Limb (tissue), 2 donors: Measurements from ENCODE around the gene CHL1.
"Not testable (repeated sequence)": the region's sequence is repeated elsewhere in the genome, so short reads cannot be mapped to it uniquely, and the experiment has no call there.

ENCODE experiments used
- DNase-seq, 2 donors: peaks; one replicate each; pipeline ENCODE4 v3.0.0-alpha.2; 2016; ENCODE audit errors: extremely low spot score in 2 of 2

The CHL1 gene

GRCh38 chr3:339351-339750, 142.8 kb downstream of the CHL1 start:
- DNase-seq = no peak

- no peak for DNase-seq
Measured at GRCh38 chr3:341998-342397, 145.4 kb downstream of the CHL1 start.

- DNase-seq = no peak
Measured at GRCh38 chr3:346186-346585, 149.6 kb downstream of the CHL1 start.

- no peak for DNase-seq
Measured at GRCh38 chr3:347581-347980, 151.0 kb downstream of the CHL1 start.

GRCh38 chr3:350871-351371, 154.4 kb downstream of the CHL1 start:
- no peak for DNase-seq

GRCh38 chr3:352599-352998, 156.0 kb downstream of the CHL1 start:
- DNase-seq = no peak

GRCh38 chr3:353191-353739, 156.7 kb downstream of the CHL1 start:
- DNase-seq = no peak

GRCh38 chr3:354432-354831, 157.9 kb downstream of the CHL1 start:
- DNase-seq = peak; percentile 51 to 57

GRCh38 chr3:355622-356021, 159.1 kb downstream of the CHL1 start:
- no peak for DNase-seq

- peak; percentile 38 to 58 for DNase-seq
Measured at GRCh38 chr3:356952-357351, 160.4 kb downstream of the CHL1 start.

GRCh38 chr3:359672-360071, 163.1 kb downstream of the CHL1 start:
- no peak for DNase-seq

GRCh38 chr3:362681-363338, 166.2 kb downstream of the CHL1 start:
- no peak for DNase-seq

- DNase-seq = no peak
Measured at GRCh38 chr3:364287-364686, 167.7 kb downstream of the CHL1 start.

- DNase-seq = no peak
Measured at GRCh38 chr3:365268-365667, 168.7 kb downstream of the CHL1 start.

- not testable (repeated sequence) for DNase-seq
Measured at GRCh38 chr3:366253-366652, 169.7 kb downstream of the CHL1 start.

- no peak for DNase-seq
Measured at GRCh38 chr3:373193-373779, 176.7 kb downstream of the CHL1 start.

- no peak for DNase-seq
Measured at GRCh38 chr3:374459-374858, 177.9 kb downstream of the CHL1 start.

- DNase-seq = peak in 1 of 2 donors; percentile 77
Measured at GRCh38 chr3:377158-377561, 180.6 kb downstream of the CHL1 start.

GRCh38 chr3:380801-381200, 184.2 kb downstream of the CHL1 start:
- no peak for DNase-seq

GRCh38 chr3:385151-385550, 188.6 kb downstream of the CHL1 start:
- DNase-seq = no peak

- no peak for DNase-seq
Measured at GRCh38 chr3:394775-395174, 198.2 kb downstream of the CHL1 start.

GRCh38 chr3:396293-396692, 199.7 kb downstream of the CHL1 start:
- no peak for DNase-seq

GRCh38 chr3:399647-400046, 203.1 kb downstream of the CHL1 start:
- DNase-seq = no peak
